UCSD-AML1 (cell line): ENCODE measurements around the gene TH.

ENCODE experiments used
- DNase-seq: peaks from one replicate; lab custom pipeline; 2025; ENCODE audit not compliant: unreplicated experiment; lab: John Stamatoyannopoulos, UW

The TH gene

DNA sequence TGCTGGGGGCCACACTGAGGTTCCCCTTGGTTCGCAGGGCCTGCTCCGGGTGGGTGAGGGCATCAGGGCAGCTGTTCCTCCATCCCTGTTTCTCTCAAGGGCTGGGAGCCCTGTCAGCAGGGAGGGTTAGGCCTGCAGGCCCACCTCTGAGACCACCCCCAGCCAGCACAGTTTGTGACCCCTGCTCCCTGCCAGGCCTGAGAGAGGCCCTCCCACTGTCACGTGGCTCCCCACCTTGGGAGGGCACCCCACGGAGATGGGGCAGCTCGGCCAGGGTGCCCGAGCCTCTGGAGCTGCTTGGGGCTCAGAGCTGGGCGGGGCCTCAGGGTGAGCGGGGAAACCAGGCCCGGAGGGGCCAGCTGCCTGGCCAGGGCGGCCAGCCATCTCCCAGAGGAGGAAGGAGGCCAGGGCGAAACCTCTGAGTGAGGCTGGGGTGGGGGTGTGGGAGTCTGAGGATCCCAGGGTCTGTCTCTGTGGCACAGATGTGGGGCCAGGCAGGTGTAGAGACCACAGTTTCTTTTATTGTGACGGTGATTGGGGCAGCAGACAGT, 8.1 kb downstream of the TH start:
- DNase-seq: no peak

DNA sequence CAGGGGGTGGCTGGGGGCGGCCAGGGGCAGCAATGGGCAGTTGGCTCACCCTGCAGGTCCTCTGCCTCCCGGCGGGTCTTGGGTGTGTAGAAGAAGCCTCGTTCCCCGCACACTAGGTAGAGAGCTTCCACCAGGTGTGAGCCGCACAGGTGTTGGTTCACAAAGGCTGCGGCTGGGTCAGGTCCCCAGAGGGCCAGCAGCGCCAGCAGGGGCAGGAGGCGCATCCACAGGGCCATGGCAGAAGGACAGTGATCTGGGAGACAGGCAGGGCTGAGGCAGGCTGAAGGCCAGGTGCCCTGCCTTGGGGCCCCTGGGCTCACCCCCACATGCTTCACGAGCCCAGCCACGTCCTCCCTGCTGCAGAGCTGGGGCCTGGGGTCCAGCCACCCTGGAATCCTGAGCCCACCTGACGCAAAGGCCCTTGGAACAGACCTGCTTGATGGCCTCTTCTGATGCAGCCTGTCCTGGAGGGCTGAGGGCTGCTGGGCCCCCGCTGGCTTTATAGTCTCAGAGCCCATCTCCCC, 10.8 kb downstream of the TH start, which contains the start of gene INS:
TSS of gene INS (minus strand) at position 474 of the 524 bp plus-strand sequence. CDS start at position 236, 238 bp downstream.
- DNase-seq: no peak

DNA sequence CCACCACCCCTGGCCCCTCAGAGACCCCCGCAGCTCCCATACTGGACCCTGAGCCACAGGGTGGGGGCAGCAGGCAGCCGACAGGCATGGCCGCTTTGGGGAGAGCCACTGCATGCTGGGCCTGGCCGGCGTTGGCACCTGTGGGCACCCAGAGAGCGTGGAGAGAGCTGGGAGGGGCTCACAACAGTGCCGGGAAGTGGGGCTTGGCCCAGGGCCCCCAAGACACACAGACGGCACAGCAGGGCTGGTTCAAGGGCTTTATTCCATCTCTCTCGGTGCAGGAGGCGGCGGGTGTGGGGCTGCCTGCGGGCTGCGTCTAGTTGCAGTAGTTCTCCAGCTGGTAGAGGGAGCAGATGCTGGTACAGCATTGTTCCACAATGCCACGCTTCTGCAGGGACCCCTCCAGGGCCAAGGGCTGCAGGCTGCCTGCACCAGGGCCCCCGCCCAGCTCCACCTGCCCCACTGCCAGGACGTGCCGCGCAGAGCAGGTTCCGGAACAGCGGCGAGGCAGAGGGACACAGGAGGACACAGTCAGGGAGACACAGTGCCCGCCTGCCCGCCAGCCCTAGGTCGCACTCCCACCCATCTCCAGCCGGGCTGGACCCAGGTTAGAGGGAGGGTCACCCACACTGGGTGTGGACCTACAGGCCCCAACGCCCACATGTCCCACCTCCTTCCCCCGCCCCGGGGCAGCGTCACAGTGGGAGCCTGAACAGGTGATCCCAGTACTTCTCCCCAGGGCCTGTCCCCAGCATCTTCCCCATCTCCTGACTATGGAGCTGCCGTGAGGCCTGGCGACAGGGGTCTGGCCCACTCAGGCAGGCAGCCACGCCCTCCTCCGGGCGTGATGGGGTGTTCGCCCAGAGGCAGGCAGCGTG, 11.8 kb downstream of the TH start:
- DNase-seq: no peak

- no peak for DNase-seq
These were observed 12.6 kb downstream of the TH start for GRCh38 chr11:2158966-2159365.

- no peak for DNase-seq
These were observed 13.3 kb downstream of the TH start for GRCh38 chr11:2158296-2158737.

GRCh38 chr11:2157294-2158040, 14.1 kb downstream of the TH start:
- DNase-seq: no peak

- DNase-seq: peak; percentile 68
These were observed 15.0 kb downstream of the TH start for GRCh38 chr11:2156416-2157182.

DNA sequence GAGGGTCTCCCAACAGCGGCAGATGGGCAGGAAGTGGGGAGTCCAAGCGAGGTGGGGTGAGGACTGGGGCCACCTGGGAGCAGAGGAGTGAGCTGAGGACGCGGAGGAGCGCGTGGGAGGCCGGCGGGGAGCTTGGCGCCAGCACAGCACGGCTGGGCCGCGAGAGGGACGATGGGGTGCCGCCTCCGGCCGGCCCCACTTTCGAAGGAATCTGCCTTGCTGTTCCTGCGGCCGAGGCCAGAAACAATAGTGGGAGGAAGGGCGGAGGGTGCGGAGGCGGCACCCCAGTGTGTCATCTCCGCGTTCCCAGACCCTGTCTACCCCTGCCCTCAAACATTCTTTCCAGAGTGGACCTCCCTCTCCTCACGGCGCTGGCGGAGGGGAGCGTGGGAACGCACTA, 16.1 kb downstream of the TH start:
- DNase-seq: no peak

DNA sequence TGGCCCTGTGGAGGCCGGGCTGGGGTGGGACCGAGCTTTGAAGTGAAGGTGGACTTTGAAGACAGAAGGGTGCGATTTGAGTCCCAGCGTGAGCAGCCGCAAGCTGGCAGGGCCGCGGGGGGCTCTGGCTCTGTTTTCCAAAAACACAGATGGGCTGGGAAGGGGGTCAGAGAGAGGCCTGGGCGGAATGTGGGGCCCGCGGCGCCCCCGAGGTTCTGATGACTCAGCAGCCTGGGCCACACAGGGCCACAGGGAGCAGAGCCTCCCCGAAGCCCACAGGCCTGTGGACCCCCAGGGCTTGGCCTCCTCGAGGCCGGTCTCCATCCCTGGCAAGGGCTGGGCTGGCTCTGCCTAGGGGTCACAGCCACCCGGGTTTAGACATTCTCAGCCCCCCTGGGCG, 16.7 kb downstream of the TH start:
- no peak for DNase-seq

GRCh38 chr11:2154195-2154585, 17.4 kb downstream of the TH start:
- DNase-seq: no peak

GRCh38 chr11:2153581-2154194, 17.9 kb downstream of the TH start:
- DNase-seq: no peak

- peak; percentile 72 for DNase-seq
These were observed 19.9 kb downstream of the TH start for GRCh38 chr11:2151500-2152257.

- DNase-seq: no peak
These were observed 21.5 kb downstream of the TH start for GRCh38 chr11:2149864-2150847.

DNA sequence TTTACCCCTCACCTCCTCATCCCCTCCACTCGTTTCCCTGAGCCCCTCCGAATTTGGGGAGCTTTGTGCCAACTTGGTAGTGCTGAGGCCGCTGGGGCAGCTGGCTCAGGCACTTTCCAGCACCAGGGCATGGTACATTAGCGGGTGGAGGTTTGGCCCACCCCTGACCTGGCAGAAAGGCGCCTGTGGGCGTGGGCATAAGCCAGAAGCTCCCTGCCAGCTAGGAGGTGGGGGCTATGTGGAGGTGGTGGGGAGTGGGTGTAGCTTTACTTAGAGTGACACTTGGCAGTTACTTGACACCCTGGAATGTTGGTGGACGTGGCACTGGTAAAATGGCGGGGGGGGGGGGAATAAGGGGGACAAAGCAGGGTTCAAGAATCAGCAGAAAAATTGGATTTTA, 22.2 kb downstream of the TH start:
- DNase-seq: no peak

DNA sequence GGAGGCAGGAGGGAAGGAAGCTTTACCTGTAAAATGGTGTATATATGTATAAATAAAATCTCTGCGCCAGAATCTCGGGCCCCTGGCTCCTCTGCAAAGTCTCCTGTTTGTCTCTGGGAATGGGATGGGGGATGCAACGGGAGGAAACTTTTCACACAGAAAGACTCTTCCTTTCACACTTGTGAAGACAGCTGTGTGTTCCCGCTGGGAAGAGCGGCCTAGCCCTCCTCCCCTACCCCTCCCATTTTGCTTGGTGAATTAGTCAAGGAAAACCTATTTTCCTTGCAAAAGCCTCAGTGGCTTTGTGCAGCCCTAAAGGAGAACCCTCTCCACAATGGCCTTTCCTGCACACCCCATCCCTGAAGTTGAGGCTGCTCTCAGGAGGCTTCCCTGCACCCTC, 23.0 kb downstream of the TH start:
- no peak for DNase-seq

GRCh38 chr11:2147391-2147790, 24.2 kb downstream of the TH start:
- DNase-seq: no peak

GRCh38 chr11:2146051-2146450, 25.6 kb downstream of the TH start:
- no peak for DNase-seq

DNA sequence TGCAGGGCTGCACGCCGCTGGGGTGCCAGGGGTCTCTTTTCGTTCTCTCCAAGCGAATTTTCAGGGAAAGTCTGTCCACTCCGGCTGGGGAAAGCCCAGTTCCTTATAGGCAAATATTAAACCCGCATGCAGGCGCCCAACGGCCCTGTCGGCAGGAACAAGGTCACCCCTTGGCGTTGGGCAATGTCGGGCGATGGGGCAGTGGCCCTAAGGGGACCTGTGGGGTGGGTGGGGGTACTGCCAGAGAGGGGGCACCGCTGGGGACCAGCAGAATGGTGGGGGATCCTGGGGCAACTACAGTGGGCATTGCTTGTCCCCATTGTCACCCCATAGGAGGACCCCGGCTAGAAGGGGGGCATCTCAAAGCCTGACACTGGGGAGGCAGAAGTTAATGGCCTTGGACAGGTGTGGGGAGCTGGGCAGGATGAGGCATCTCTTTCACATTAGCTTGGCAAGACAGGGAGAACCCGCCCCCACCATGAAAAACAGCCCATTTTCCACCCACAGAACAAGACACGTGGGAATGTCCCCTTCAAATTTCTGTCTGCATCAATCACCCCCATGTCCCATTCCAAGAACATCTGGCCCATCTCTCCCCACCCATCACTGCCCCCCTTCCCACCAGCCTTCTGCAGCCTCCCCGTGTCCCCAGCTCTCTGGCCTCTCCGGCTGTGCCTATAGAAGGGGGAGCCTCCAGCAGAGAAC, 26.9 kb downstream of the TH start:
- DNase-seq: no peak
